Mesodermal cell (in vitro differentiated cells): ENCODE measurements around the gene APBB3.

Source experiments
- H3K27ac ChIP-seq: 2 replicates; pipeline ENCODE4 v1.7.0; 2013; ENCODE audit warnings: mild to moderate bottlenecking, low read depth, low read length, moderate library complexity; ENCODE audit not compliant: severe bottlenecking
- H3K36me3 ChIP-seq: 2 replicates; pipeline ENCODE4 v1.7.1; 2013; ENCODE audit warnings: mild to moderate bottlenecking, low read length, moderate library complexity; ENCODE audit not compliant: control insufficient read depth, insufficient read depth
- H3K4me1 ChIP-seq: one replicate; pipeline ENCODE4 v1.7.1; 2013; ENCODE audit warnings: mild to moderate bottlenecking, low read length; ENCODE audit not compliant: insufficient read depth, control insufficient read depth, poor library complexity, severe bottlenecking
- H3K4me3 ChIP-seq: 2 replicates; pipeline ENCODE4 v1.7.0; 2013; ENCODE audit warnings: low read length, control low read depth, mild to moderate bottlenecking; ENCODE audit not compliant: insufficient read depth, poor library complexity, severe bottlenecking; ENCODE audit errors: extremely low read depth
- H3K9me3 ChIP-seq: 2 replicates; pipeline ENCODE4 v1.7.1; 2013; ENCODE audit warnings: mild to moderate bottlenecking, low read length, moderate library complexity; ENCODE audit not compliant: control insufficient read depth
- WGBS, 2 experiments: methylation state at CpG; one replicate each; pipeline ENCODE4 v1.1.5; 2013; ENCODE audit warnings: missing lambda C conversion rate in 2 of 2; ENCODE audit not compliant: insufficient coverage in 2 of 2; 5-methylcytosine and 5-hydroxymethylcytosine counted together

The APBB3 gene

GRCh38 chr5:140575309-140575708 is 10.9 kb upstream of the APBB3 start:
- Histone ChIP-seq H3K9me3 (no peaks in the 10 kb centered on the region), H3K4me3 (no peak overlapping the region), H3K27ac (no peak overlapping the region), H3K4me1 (peaks cover 3% of the 10 kb centered on the region), H3K36me3 (no peaks in the 10 kb centered on the region)
- WGBS, 2 experiments, result 93 to 96% methylated on average over 3 to 4 of the region's 8 CpGs

- Histone ChIP-seq H3K36me3 (no peaks in the 10 kb centered on the region), H3K27ac (no peak overlapping the region)
- WGBS, 2 experiments, result 69 to 80% methylated on average over 1 to 2 of the region's 3 CpGs
Measured at GRCh38 chr5:140574165-140574564, 9.8 kb upstream of the APBB3 start.

DNA sequence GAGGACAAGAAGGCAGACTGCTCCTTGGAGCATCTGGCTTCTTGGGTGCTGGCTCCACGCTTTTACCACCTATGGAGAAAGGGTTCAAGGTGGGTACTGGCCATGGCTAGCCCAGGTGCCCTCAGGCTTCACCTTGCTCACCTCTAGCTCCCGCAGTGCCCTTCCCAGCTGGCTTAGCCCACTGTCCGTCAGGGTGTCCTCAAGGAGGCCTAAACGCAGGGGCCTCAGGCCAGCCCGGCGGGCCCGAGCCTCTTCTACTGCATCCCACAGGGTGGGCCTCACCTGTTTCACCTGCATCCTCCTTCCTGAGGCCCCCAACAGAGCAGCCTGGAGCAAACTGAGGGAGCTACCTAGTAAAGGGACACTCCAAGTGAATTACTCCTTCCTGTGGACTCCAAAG is 9.3 kb upstream of the APBB3 start:
- 93 to 98% methylated on average over 5 to 7 of the region's 7 CpGs for WGBS, 2 experiments
- Histone ChIP-seq H3K36me3 (no peaks in the 10 kb centered on the region), H3K9me3 (no peaks in the 10 kb centered on the region), H3K27ac (no peak overlapping the region), H3K4me1 (peaks cover 3% of the 10 kb centered on the region), H3K4me3 (no peak overlapping the region)

More at GRCh38 chr5:140574165-140574564, 9.8 kb upstream of the APBB3 start:
- no peaks in the 10 kb centered on the region for H3K9me3 ChIP-seq
- peaks cover 3% of the 10 kb centered on the region for H3K4me1 ChIP-seq
- no peak overlapping the region for H3K4me3 ChIP-seq

DNA sequence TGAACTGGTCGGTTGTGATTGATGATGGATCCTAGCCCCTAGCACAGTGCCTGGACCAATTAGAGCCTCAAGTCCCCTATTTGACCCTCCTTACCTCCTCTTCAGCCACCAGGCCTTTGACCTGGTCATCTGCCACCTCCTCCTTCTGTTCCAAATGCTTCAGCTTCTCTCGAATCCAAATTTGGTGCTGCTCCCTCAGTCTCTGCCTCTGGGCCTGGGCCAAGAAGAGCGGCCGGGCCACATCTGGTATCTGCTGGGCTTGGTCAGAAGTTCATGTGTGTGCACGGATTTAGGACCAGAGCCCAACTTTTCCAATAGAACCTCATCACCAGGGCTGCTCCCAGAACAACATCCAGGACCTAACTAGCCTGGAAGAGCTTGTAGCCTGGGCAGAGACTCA is 6.7 kb upstream of the APBB3 start:
- peaks cover 21% of the 10 kb centered on the region for H3K36me3 ChIP-seq
- no peak overlapping the region for H3K27ac ChIP-seq
- WGBS, 2 experiments, result 85 to 96% methylated on average over 3 of the region's 5 CpGs
- no peaks in the 10 kb centered on the region for H3K9me3 ChIP-seq
- H3K4me3 ChIP-seq, result no peak overlapping the region
- H3K4me1 ChIP-seq, result peaks cover 1% of the 10 kb centered on the region

DNA sequence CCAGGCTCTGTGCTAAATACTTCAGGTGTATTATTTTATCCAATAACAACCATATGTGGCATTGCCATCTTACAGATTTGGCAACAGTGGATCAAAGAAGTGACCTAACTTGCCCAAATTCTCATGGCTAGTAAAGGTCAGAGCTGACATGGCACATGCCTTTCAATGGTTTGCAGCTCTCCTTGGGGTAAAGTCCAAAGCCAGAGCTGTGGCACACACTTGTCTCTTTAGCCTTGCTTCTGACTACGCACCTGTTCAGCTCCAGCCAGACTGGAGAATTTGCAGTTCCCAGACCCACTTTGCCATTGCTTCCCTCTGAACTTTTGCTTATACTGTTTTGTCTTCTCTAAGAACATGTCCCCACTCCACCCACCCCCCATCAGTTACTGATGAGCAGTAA is 6.1 kb upstream of the APBB3 start:
- no peak overlapping the region for H3K4me3 ChIP-seq
- WGBS, 2 experiments, result 100% methylated on average over 1 of the region's 1 CpG

GRCh38 chr5:140570058-140570457 is 5.7 kb upstream of the APBB3 start:
- H3K36me3 ChIP-seq, result peaks cover 26% of the 10 kb centered on the region
- no peak overlapping the region for H3K27ac ChIP-seq
- no peak overlapping the region for H3K4me3 ChIP-seq
- peaks cover 6% of the 10 kb centered on the region for H3K4me1 ChIP-seq
- no peaks in the 10 kb centered on the region for H3K9me3 ChIP-seq
- WGBS, 2 experiments, result 90 to 92% methylated on average over 3 to 4 of the region's 4 CpGs

More for the DNA sequence above, 6.1 kb upstream of the APBB3 start:
- Histone ChIP-seq H3K27ac (no peak overlapping the region), H3K4me1 (peaks cover 6% of the 10 kb centered on the region), H3K9me3 (no peaks in the 10 kb centered on the region), H3K36me3 (peaks cover 26% of the 10 kb centered on the region)

DNA sequence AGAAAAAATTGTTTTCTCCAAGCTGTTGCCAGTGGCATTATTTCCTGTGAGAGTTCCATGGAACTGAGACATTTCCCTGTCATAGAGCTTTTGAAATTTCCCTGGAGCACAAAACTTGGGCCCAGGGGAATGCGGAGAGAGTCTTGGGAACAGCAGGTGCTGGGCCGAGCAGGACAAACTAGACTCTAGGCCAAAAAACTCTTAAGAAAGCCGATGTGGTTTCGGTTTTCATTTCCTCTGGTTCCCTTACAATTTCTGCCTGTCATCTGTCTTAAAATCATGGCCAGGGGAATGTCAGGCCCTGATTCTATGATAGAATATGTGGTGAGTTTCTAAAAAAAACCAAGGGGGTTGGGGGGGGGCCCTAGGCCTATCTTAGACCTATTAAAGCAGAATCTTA is 4.8 kb upstream of the APBB3 start:
- Histone ChIP-seq H3K9me3 (no peaks in the 10 kb centered on the region), H3K36me3 (peaks cover 26% of the 10 kb centered on the region), H3K4me3 (no peak overlapping the region), H3K27ac (no peak overlapping the region), H3K4me1 (peaks cover 6% of the 10 kb centered on the region)
- 95 to 100% methylated on average over 4 of the region's 4 CpGs for WGBS, 2 experiments

DNA sequence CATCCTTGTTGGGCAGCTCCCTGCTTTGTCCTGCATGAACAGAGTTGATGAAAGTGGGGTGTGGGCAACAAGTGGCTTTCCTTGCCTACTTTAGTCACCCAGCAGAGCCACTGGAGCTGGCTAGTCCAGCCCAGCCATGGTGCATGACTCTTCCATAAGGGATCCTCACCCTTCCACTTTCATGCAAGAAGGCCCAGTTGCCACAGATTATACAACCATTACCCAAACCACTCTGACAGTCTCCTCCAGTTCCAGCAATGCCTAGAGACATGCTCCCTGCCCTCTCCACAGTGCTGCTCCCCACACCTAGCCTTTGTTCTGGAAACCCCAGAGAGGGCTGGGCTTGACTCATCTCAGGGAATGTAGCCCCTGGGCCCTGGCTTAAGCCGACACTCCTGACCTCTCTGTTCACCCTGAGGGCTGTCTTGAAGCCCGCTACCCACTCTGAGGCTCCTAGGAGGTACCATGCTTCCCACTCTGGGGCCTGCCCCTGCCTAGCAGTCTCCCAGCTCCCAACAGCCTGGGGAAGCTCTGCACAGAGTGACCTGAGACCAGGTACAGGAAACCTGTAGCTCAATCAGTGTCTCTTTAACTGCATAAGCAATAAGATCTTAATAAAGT is 4.2 kb upstream of the APBB3 start:
- Histone ChIP-seq H3K9me3 (no peaks in the 10 kb centered on the region), H3K36me3 (peaks cover 26% of the 10 kb centered on the region), H3K4me1 (peaks cover 11% of the 10 kb centered on the region), H3K27ac (no peak overlapping the region), H3K4me3 (no peak overlapping the region)
- 93 to 100% methylated on average over 2 of the region's 2 CpGs for WGBS, 2 experiments

- no peak overlapping the region for H3K27ac ChIP-seq
- H3K4me3 ChIP-seq, result no peak overlapping the region
- no peaks in the 10 kb centered on the region for H3K9me3 ChIP-seq
- H3K4me1 ChIP-seq, result peaks cover 12% of the 10 kb centered on the region
- WGBS, 2 experiments, result 94 to 98% methylated on average over 10 to 11 of the region's 13 CpGs
- peaks cover 26% of the 10 kb centered on the region for H3K36me3 ChIP-seq
Measured at GRCh38 chr5:140567871-140568270, 3.5 kb upstream of the APBB3 start.

DNA sequence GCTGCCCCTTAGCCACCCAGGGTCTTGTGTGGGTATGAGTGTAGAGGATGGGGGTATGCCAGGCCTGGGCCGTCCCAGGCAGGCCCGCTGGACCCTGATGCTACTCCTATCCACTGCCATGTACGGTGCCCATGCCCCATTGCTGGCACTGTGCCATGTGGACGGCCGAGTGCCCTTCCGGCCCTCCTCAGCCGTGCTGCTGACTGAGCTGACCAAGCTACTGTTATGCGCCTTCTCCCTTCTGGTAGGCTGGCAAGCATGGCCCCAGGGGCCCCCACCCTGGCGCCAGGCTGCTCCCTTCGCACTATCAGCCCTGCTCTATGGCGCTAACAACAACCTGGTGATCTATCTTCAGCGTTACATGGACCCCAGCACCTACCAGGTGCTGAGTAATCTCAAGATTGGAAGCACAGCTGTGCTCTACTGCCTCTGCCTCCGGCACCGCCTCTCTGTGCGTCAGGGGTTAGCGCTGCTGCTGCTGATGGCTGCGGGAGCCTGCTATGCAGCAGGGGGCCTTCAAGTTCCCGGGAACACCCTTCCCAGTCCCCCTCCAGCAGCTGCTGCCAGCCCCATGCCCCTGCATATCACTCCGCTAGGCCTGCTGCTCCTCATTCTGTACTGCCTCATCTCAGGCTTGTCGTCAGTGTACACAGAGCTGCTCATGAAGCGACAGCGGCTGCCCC is 2.9 kb upstream of the APBB3 start:
- H3K9me3 ChIP-seq, result no peaks in the 10 kb centered on the region
- H3K27ac ChIP-seq, result no peak overlapping the region
- peaks cover 26% of the 10 kb centered on the region for H3K36me3 ChIP-seq
- WGBS, 2 experiments, result 96 to 98% methylated on average over 21 of the region's 22 CpGs
- no peak overlapping the region for H3K4me3 ChIP-seq
- H3K4me1 ChIP-seq, result peaks cover 12% of the 10 kb centered on the region

DNA sequence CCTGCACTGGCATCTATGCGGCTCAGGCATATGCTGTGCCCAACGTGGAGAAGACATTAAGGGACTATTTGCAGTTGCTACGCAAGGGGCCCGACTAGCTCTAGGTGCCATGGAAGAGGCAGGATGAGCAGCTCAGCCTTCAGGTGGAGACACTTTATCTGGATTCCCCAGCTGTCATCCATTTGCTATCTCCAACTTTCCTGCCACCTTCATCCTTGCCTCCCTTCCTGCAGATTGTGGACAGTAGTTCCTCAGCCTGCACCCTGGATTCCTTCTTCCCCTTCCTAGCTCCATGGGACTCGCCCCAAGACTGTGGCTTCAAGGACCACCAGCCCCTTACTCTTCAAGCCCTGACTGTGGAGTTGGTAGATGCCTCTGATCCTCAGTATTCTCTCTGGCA is 2.3 kb upstream of the APBB3 start:
- Histone ChIP-seq H3K4me3 (no peak overlapping the region), H3K27ac (no peak overlapping the region), H3K9me3 (no peaks in the 10 kb centered on the region), H3K36me3 (peaks cover 28% of the 10 kb centered on the region), H3K4me1 (peaks cover 12% of the 10 kb centered on the region)
- 96% methylated on average over 4 to 5 of the region's 5 CpGs for WGBS, 2 experiments
